Loucy (cell line): ENCODE data around the gene HMSD.

ENCODE experiments used
- H2AFZ ChIP-seq: fragments of 200-600 bp; sonication (generic); 2 replicates; pipeline ENCODE4 v1.6.0; 2016; ENCODE audit warnings: antibody characterized with exemption, mild to moderate bottlenecking, low read length, moderate library complexity
- H3F3A ChIP-seq: fragments of 200-600 bp; 2 replicates; pipeline ENCODE4 v1.6.0; 2016; ENCODE audit warnings: antibody characterized with exemption, low read depth, mild to moderate bottlenecking
- H3K27me3 ChIP-seq: fragments of 200-600 bp; sonication (generic); 2 replicates; pipeline ENCODE4 v1.6.1; 2014; ENCODE audit warnings: low read length, mild to moderate bottlenecking; ENCODE audit not compliant: insufficient read depth, poor library complexity, severe bottlenecking
- H3K36me3 ChIP-seq: fragments of 200-600 bp; sonication (generic); 2 replicates; pipeline ENCODE4 v1.6.1; 2016; ENCODE audit warnings: low read length; ENCODE audit not compliant: insufficient read depth
- H3K4me1 ChIP-seq: fragments of 200-600 bp; sonication (generic); 2 replicates; pipeline ENCODE4 v1.5.1; 2014; ENCODE audit warnings: low read length, mild to moderate bottlenecking; ENCODE audit not compliant: insufficient read depth, poor library complexity, severe bottlenecking
- H3K4me2 ChIP-seq: fragments of 200-600 bp; sonication (generic); 2 replicates; pipeline ENCODE4 v1.6.0; 2014; ENCODE audit warnings: antibody characterized with exemption, low read length, low read depth, mild to moderate bottlenecking; ENCODE audit not compliant: poor library complexity, severe bottlenecking
- H3K4me3 ChIP-seq: fragments of 200-600 bp; sonication (generic); 2 replicates; pipeline ENCODE4 v1.5.1; 2014; ENCODE audit warnings: low read length, mild to moderate bottlenecking, mixed read lengths; ENCODE audit not compliant: poor library complexity, severe bottlenecking
- H3K79me2 ChIP-seq: fragments of 200-600 bp; sonication (generic); 2 replicates; pipeline ENCODE4 v1.6.1; 2014; ENCODE audit warnings: low read length; ENCODE audit not compliant: insufficient read depth
- H3K9ac ChIP-seq: fragments of 200-600 bp; sonication (generic); 2 replicates; pipeline ENCODE4 v1.6.0; 2014; ENCODE audit warnings: mild to moderate bottlenecking, low read depth, low read length, moderate library complexity; ENCODE audit not compliant: poor library complexity, severe bottlenecking
- H3K9me2 ChIP-seq: fragments of 200-600 bp; sonication (generic); replicated peaks from 2 replicates; pipeline ENCODE4 v1.6.1; 2016; ENCODE audit warnings: low read depth, low read length, mixed read lengths
- H3K9me3 ChIP-seq: fragments of 200-600 bp; sonication (generic); 2 replicates; pipeline ENCODE4 v1.6.1; 2014; ENCODE audit warnings: mild to moderate bottlenecking, antibody characterized with exemption, low read length, low read depth; ENCODE audit not compliant: insufficient read depth
- H4K20me1 ChIP-seq: fragments of 200-600 bp; sonication (generic); 2 replicates; pipeline ENCODE4 v1.6.0; 2014; ENCODE audit warnings: antibody characterized with exemption, low read length, mild to moderate bottlenecking; ENCODE audit not compliant: insufficient read depth, poor library complexity, severe bottlenecking
- CTCF ChIP-seq: fragments of 200-600 bp; sonication (generic); conservative IDR thresholded peaks from 2 replicates; pipeline ENCODE4 v1.5.1; 2014; ENCODE audit warnings: mild to moderate bottlenecking, antibody characterized with exemption, low read length
- EZH2phosphoT487 ChIP-seq: fragments of 200-600 bp; IDR thresholded peaks from 2 replicates; pipeline ENCODE4 v1.6.1; 2018; ENCODE audit warnings: antibody characterized with exemption, mild to moderate bottlenecking, moderate library complexity, borderline replicate concordance

Gene HMSD

GRCh38 chr18:63953811-63954210 is 4.7 kb downstream of the HMSD start:
- no peaks in the 10 kb centered on the region for H3K27me3 ChIP-seq
- TF ChIP-seq CTCF = no peak
- H3K4me3 ChIP-seq = no peak overlapping the region
- no peaks in the 10 kb centered on the region for H4K20me1 ChIP-seq
- no peaks in the 10 kb centered on the region for H3K9me2 ChIP-seq
- H3K9me3 ChIP-seq = no peaks in the 10 kb centered on the region
- 0 out of 2 replicates have a peak overlapping the region, but pooled peaks have one; percentile 7 for H2AFZ ChIP-seq
- no peaks in the 10 kb centered on the region for H3F3A ChIP-seq
- H3K36me3 ChIP-seq = no peaks in the 10 kb centered on the region
- no peak overlapping the region for H3K9ac ChIP-seq
- no peaks in the 10 kb centered on the region for H3K79me2 ChIP-seq
- H3K4me2 ChIP-seq = no peak overlapping the region
- no peaks in the 10 kb centered on the region for H3K4me1 ChIP-seq

GRCh38 chr18:63956755-63957154 is 7.7 kb downstream of the HMSD start:
- Histone ChIP-seq H3K9ac (no peak overlapping the region), H3K4me2 (no peak overlapping the region), H4K20me1 (no peaks in the 10 kb centered on the region), H3K9me3 (no peaks in the 10 kb centered on the region), H2AFZ (no peak overlapping the region), H3K4me1 (no peaks in the 10 kb centered on the region), H3K36me3 (no peaks in the 10 kb centered on the region), H3K4me3 (no peak overlapping the region), H3F3A (no peaks in the 10 kb centered on the region), H3K27me3 (peaks cover 7% of the 10 kb centered on the region), H3K79me2 (no peaks in the 10 kb centered on the region), H3K9me2 (no peaks in the 10 kb centered on the region)
- TF ChIP-seq EZH2phosphoT487 (no peak), CTCF (no peak)

- TF ChIP-seq EZH2phosphoT487 (no peak), CTCF (no peak)
- no peaks in the 10 kb centered on the region for H3K79me2 ChIP-seq
These were observed 11.8 kb downstream of the HMSD start for GRCh38 chr18:63960891-63961290.

More at GRCh38 chr18:63960891-63961290, 11.8 kb downstream of the HMSD start:
- H3F3A ChIP-seq = no peaks in the 10 kb centered on the region
- no peaks in the 10 kb centered on the region for H3K9me3 ChIP-seq
- H2AFZ ChIP-seq = no peak overlapping the region
- H3K4me2 ChIP-seq = no peak overlapping the region
- H3K9me2 ChIP-seq = no peaks in the 10 kb centered on the region
- H3K4me3 ChIP-seq = no peak overlapping the region
- peaks cover 7% of the 10 kb centered on the region for H3K27me3 ChIP-seq
- no peaks in the 10 kb centered on the region for H3K36me3 ChIP-seq
- H4K20me1 ChIP-seq = no peaks in the 10 kb centered on the region
- no peaks in the 10 kb centered on the region for H3K4me1 ChIP-seq
- no peak overlapping the region for H3K9ac ChIP-seq
